ENCODE results near the gene CTIF.
"Not testable (repeated sequence)": the region's sequence is repeated elsewhere in the genome, so short reads cannot be mapped to it uniquely, and the experiment has no call there.

Gene CTIF

DNA sequence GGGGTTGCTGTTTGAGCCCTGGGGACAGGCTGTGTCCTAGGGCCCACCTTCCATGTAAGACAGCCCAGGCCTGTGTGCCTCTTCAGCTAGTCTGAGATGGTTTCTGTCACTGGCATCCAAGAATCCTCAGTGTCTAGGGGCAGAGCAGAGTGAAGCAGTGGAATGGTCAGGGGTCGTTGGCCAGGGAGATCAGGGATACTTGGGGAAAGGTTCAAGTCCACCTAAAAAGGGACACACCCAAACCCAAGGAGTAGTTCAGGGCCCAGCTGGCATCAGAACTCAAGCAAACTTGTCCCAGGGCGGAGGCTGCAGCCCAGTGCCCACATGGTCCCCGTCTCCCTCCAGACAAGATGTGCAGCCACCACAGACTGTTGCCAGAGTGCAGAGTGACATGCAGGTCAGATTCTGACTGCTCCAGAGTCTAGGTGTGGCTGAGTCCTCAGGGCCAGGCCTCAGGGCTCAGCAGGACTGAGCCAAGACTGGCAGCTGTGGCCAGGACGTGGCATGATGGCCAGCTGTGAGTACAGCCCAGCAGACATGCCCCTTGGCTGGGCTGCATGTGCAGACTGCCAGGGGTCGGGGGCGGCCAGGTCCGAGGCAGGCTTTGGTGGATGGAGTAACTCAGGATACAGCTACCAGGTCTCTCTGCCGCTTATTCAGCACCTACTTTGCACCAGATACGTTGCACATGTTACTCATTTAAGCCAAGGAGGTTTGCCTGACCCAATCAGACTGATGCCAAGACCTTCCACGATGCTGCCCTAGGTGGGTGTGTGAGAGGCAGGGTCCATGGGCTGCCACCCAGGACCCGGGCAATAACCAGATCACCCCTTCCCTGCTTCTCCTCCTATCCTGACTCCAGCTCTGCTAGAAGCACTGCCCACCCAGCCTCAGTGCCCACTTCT lies 265.4 kb downstream of the CTIF start:
- DNase-seq (ENCODE audit: low read depth), result no peak

DNA sequence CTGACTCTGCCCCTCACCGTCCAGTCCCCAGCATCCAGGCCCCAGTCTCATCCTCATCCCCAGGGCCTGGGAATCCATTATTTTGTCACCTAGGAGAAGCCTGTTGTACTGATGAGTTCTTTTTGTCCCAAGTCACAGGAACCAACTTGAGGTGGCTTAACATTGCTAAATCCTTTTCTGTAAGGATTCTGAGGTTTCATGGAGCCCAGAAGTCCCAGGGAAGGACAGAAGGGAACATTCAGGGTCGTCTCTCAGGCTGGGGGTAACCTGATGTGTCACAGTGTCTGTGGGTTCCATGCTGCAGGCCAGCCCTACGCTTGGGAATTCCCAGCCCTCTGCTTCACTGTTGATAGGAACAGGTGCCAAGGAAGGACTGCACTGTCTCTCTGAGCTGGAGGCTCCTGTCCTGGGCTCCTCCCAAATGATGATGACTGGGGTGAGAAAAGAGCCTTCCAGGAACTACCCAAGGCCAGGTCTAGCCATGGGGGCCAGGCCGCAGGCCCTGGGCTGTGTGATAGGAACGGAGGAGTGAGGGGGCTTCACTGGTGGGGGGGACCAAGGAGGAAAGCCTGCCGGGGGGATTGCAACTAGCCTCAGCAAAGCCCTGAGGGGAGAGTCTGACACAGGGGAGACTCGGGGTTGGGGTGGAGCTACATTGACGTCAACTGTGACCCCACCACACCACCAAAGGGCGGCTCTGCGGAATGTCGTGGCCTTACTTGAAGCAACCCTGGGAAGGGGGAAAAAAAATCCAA lies 266.2 kb downstream of the CTIF start:
- DNase-seq (ENCODE audit: low read depth), result no peak

DNA sequence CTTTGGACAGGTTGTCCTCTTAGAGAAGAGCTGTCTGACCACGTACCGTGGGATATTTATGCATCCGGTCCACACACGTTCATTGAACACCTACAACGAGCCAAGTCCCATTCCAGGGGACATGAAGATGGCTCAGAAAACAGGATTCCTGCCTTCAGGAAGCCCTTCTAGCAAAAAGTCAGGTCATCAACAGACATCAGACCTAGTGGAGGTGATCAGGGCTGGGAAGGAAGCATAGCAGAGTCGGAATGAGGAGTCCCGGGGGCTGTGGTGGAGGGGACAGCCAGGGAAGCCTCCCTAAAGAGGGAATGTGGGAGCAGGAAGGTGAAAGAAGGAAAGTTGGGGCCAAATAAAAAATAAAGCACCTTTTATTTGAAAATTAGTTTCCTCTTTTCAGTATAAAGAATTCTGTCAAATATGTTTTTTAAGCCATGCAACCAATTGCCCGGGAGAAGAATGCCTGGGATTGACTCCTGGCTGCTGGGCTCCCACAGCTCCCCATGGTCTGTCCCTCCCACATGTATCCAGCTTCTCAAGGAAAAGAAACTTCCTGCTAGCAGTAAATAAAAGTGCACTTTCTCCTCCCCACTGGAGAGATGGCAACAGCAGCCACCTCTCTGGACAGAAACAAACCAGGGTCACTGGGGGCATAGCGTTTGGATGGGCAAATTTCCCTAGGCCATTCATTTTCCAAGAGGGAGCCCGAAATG lies 267.1 kb downstream of the CTIF start:
- DNase-seq (ENCODE audit: low read depth), result no peak

DNA sequence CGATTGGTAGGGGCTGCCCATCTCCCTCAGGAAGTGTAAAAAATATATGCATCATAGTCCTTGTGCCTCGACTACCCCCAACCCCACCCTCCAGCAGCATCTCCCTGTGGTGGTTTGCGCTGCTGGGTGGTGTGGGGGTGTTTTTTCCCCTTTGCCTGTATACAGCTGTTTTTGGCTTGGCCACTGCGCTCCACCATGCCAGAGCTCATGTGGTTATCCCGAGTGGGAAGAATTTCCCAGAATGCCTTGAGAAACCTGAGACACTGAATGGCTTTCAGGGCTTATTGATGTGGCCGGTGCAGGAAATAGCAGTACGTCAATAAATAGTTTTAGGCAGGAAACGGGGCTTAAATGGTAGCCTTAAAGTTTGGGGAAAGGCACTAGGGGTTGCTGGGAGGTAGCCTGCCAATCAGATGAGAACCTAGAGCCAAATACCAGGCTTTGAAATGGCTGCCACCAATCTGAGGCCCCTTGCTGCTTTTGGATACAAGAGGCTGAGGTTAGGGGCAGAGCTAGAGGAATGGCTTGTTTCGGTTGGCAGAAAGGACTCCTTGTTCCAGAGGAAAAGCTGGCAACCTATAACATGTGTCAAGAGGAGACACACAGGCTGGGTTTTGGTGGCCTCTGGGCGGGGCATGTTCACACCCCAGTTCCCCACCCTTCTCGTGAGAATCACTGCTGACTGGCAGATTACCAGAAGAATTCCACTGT lies 267.9 kb downstream of the CTIF start:
- DNase-seq (ENCODE audit: low read depth), result peak; percentile 53

DNA sequence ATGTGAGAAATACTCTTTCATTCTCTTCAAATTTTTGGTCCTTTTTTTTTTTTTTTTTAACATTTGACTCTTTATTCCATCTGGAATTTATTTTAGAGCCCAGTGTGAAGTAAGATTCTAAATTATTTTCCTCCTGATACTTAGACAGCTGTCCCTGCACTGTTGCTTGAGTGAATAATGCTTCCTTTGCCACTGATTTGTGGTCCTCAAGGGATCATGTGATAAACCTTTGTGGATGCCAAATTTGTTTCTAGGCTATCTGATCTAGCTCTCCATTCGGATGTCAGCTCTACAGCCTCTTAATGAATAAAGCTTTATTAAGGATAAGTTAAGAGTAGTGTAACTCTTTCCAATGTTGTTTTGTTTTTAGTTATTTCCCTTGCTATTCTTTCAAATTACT lies 269.6 kb downstream of the CTIF start:
- DNase-seq (ENCODE audit: low read depth), result no peak

DNA sequence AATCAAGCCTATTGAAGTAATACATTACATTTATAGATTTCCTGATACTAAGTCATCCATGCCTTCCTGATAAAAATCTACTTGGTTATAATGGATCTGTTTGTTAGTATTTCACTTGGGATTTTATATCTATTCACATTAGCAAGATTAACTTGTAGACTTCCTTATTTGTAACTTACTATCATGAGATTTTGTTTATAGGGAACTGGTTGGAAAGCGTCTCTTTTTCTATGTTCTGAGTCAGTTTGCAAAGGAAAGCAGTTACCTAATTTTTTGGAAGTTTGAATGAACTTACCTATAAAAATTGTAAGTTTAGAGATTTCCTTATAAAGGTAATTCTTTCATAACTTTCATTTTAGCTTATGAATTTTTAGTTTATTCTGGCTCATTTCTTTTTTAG lies 270.5 kb downstream of the CTIF start:
- DNase-seq (ENCODE audit: low read depth), result no peak

DNA sequence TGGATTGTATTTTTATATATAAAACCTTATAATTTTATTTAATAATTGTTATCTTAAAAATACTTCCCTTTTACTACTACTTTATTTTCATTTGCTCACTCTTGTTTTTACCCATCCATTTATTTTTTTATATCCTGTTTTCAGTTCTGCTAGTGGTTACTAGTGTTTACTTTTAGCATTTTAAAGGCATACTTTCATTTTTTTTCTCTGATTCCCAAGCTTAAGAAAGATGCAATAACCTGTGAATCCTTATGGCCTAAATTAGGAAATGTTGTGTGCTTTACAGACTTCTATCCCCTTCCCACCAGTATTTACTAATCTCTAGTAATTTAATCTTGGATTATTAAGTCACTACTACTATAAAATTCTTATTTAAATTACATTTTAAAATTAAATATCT lies 272.0 kb downstream of the CTIF start:
- peak; percentile 25 for DNase-seq (ENCODE audit: low read depth)

DNA sequence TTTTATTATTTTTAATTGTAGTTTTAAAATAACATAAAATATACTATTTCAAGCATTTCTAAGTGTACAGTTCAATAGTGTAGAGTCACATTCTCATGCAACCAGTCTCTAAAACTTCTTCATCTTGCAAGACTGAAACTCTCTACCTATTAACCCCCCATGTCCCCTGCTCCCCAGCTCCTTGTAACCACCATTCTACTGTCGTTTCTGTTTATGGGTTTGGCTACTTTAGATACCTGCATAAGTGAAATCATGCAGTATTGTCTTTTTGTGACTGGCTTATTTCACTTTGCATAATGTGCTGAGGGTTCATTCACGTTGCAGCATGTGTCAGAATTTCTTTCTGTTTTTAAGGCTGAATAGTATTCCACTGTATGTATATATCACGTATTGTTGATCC lies 272.6 kb downstream of the CTIF start:
- no peak for DNase-seq (ENCODE audit: low read depth)

DNA sequence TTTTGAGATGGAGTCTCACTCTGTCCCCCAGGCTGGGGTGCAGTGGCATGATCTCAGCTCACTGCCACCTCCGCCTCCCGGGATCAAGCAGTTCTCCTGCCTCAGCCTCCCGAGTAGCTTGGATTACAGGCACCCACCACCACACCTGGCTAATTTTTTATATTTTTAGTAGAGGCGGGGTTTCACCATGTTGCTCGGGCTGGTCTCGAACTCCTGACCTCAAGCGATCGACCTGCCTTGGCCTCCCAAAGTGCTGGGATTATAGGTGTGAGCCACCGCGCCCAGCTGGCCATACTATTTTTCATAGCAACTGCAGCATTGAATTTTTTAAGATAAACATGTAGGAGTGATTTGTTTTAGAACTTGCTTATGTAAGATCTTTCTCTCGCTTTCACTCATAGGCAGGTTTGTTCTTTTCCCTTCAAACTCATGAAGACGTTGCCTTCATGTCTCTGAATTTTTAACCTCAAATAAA lies 273.2 kb downstream of the CTIF start:
- not testable (repeated sequence) for DNase-seq (ENCODE audit: low read depth)

DNA sequence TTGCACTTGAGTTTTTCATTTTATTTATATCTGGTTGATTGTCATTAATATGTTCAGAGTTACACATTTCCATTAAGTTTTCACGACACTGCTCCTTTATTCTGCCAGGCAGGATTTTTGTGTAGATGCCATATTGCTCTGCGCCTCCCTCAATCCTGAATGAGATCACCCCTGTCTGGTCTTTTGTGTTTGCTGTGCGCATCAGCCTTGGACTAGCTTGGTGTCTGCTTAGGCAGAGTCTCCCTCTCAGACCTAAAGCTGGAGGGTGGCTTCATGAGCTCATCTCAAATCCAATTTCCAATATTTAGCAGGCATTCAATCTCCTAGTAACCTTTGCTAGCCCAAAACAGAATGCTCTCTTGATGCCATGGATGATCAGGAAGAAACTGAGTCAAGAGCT lies 274.5 kb downstream of the CTIF start:
- no peak for DNase-seq (ENCODE audit: low read depth)

DNA sequence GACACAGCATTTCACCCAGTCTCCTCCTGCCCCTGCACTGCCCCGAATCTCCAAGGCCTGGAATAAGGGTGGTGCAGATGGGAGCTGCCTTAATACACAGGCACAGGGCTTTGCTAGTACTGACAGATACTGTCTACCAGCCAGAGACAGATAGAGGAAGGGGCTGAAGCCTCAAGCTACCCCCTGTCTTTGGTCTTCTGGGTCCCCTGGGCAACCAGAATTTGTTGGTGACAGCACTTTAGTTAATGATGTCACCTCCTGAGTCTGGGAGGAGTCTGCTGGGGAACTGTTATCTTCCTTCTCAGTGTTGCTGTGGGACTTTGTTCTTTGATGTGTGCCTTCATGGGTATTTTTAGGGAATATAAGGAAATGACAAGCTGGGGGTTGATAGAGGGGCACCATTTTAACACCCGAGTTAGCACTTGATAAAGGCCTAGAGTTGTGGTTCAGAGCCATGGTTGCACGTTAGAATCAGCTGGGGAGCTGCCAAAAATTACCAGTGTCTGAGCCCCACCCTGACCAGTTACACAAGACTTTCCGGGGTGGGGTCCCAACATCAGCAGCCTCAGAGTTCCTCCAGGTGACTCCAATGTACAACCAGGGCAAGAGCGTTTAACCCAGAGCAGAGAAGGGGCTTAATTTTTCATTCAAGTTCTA lies 275.1 kb downstream of the CTIF start:
- no peak for DNase-seq (ENCODE audit: low read depth)

DNA sequence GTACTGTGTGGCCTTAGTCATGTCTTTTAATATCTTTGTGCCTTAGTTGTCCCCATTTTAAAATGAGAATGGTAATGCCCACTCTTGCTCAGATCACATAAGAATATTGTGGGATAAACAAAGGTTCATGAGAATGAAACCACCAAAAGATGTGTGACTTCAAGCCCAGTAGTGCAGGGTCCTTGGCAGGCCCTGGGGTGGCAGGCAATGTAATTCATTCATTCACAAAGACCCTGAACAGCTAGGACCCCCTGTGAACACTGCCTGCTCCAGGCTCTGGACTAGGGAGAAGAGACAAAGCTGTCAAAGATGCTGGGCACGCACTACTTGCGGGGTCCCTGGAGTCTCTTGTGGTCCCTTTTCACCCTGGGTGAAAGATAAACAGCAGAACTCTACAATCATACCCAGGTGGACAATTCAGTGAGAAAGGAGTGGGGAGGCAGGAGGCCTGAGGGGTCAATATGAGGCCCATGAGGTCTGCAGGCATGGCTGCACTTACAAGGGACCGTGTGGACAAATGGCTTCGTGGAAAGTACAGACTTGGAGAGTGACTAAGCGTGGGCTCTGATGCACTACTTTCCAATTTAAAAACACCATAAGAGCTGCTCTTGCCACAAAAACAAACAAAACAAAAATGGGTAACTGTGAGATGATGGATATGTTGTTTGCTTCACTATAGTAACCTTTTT lies 275.8 kb downstream of the CTIF start:
- peak; percentile 44 for DNase-seq (ENCODE audit: low read depth)

DNA sequence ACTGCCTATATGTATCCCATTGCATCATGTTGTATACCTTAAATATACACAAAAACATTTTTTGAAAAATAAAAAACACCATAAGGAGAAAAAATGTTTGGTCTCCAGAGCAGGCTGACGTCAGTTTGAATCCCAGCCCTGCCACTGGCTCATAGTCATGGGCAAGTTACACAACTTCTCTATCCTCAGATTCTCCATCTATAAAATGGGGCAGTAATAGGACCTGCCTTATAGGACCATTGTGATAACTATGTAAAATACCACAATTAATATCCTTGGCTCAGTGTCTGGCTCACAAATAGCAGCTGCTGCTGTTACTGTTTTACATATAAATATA lies 276.3 kb downstream of the CTIF start:
- no peak for DNase-seq (ENCODE audit: low read depth)

DNA sequence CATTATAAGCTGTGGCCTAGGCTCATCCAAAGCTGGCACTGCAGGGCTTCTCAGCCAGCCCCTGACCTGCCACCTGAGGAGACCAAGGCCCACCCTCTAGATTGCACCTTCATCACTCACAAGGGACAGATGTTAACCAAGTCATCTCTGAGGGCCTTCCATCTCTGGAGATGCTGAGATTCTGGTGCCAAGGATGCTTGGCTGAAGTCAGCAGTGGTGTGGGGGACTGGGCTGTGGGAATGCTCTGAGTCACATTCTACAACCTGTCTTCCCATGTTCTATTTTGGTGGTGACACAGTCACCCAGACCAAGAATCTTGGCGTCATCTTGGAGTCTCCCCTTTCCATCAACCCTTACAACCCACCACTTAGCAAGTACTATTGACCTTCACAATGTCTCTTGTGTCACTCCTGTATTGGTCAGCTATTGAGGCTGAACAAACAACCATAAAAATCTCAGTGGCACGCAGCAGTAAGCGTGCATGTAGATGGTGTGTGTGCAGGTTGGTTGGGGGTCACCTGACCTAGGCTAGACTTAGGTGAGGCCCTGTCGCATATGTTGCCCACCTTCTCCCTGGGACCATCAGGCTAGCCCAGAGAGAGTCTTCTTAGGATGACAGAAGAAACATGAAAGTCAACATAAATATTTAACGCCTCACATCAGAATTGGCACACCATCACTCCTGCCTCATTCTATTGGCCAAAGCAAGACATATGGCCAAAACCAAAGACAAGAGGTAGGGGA lies 276.9 kb downstream of the CTIF start:
- DNase-seq (ENCODE audit: low read depth), result peak; percentile 66

DNA sequence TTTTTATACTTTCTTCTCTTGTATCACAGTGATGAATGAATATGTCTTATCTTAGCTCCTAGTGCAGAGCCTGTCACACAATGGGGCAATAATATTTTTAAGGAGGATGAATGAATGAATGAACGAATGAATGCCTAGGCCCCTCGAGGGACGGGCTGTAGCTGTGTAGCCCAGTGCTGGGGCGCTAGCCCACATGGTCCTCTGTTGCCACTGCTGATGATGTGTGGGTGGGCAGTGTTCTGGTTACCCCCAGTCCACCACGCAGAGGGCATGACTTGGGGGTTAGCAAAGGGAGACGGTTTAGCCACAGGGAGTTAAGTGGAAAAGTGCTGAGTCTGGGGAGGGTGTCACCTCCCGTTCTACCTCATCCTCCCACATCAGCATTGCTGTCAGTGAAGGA lies 277.7 kb downstream of the CTIF start:
- DNase-seq (ENCODE audit: low read depth), result no peak

DNA sequence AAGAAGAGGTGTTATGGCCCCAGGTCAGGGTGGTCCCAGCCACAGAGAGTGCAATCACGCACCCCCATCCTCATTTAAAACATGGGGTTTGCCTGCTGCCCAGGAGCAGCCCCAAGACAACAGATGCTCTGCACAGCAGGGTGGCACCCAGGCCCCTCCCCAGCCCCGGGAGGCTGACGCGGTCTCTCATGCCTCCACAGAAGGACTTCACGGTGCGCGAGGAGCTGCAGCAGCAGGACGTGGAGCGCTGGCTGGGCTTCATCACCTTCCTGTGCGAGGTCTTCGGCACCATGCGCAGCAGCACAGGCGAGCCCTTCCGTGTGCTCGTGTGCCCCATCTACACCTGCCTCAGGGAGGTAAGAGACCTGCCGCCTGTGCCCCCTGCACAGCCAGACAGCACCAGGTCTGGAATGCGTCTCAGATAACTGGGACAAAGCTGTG lies 278.2 kb downstream of the CTIF start:
- no peak for DNase-seq (ENCODE audit: low read depth)

DNA sequence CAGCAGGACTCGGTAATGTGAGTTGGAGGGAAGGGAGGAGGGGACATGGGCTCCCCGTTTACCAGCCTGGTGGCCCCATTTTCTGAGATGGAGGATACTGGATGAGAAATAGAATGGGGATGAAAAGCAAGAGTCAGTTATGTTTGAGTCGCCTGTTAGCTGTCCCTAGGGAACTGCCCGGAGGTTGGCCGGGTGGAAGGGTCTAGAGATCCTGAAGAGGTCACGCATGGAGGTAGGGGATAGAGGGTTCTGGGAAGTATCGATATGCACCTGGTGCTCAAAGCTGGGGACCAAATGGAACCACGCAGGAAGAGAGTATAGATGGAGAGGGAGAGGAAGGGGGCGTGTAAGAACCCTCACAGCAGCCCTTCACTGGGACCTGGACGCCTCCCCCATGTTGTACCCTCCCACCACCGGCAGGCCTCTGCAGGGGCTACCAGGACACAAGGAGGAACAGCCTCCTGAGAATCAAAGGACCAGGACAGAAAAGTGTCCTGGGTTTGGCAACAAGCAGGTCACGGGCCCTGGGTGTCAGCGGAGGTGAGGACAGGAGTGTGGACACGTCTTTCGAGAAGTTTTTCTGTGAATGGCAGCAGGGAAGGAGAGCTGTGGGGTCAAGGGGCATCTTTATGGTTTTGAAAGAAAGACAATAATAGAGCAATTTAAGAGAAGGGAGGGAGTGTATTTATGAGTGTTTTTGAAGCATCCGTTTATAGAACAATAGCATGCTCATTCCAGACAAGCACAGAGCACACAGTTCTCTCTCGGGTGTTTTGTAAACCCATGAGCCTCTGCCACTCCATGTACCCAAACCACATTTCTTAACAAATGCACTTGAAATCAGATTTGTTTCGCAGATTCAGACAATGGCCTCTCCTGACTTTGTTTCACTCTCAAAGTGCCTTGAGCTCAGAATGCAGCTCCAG lies 279.8 kb downstream of the CTIF start:
- no peak for DNase-seq (ENCODE audit: low read depth)

DNA sequence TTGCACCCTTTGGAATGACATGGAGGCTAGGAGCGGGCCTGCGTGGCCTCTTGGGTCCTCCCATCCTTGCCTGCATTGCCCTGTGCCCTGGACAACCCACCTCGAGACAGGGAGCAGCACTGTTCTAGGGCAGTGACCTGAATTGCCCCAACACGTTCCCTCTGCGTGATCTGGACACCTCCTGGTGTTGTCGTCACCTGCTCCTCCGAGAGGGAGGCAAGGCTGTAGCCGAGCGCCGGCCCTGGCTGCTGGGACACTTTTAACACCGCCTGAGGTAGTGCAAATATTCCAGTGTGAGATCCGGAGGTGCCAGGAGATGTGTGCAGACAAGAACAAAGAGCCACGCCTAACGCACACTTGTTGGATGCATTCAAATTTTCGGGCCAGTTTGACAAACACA lies 280.4 kb downstream of the CTIF start:
- DNase-seq (ENCODE audit: low read depth), result no peak

Measured in EH (cell line).